ENCODE results near the gene ERGIC1.
"Not testable (repeated sequence)": the region's sequence is repeated elsewhere in the genome, so short reads cannot be mapped to it uniquely, and the experiment has no call there.

The ERGIC1 gene

DNA sequence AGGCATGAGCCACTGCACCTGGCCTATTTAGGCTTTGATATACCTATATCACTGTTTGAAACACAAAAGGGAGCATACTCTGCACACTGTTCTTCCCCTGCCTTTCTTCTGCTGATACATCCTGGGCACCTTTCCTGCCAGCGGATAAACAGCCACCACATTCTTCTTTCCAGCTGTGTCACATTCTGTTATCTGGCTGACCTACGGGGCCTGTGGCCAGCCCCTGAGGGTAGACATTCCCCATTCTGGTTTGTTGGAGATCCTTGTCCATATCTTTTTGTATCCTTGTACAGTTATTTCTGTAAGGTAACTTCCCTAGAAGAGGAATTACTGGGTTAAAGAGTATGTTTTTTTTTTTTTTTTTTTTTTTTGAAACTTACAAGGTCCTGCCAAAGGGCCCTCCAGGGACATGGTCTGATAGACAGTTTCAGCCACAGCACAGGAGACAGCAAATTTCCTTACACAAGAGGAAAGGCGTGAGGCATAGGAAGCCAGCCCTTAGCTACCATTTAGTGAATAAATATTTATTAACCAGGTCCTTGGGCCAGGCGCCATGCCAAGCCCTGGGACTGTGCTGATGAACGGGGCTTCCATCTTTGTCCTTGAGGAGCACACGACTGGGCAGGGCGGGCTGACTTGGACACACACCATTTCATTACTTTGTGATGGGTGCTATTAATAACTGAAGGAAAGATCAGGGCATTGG, 57.8 kb downstream of the ERGIC1 start:
- no peak for DNase-seq (ENCODE audit: low read depth)

GRCh38 chr5:172892713-172893112, 58.7 kb downstream of the ERGIC1 start:
- DNase-seq (ENCODE audit: low read depth) = no peak
- H3K4me3 ChIP-seq (ENCODE audit: low read length) = no peak overlapping the region

More for the DNA sequence above, 57.8 kb downstream of the ERGIC1 start:
- H3K4me3 ChIP-seq (ENCODE audit: low read length) = no peak overlapping the region
- TF ChIP-seq, protein P1, sequence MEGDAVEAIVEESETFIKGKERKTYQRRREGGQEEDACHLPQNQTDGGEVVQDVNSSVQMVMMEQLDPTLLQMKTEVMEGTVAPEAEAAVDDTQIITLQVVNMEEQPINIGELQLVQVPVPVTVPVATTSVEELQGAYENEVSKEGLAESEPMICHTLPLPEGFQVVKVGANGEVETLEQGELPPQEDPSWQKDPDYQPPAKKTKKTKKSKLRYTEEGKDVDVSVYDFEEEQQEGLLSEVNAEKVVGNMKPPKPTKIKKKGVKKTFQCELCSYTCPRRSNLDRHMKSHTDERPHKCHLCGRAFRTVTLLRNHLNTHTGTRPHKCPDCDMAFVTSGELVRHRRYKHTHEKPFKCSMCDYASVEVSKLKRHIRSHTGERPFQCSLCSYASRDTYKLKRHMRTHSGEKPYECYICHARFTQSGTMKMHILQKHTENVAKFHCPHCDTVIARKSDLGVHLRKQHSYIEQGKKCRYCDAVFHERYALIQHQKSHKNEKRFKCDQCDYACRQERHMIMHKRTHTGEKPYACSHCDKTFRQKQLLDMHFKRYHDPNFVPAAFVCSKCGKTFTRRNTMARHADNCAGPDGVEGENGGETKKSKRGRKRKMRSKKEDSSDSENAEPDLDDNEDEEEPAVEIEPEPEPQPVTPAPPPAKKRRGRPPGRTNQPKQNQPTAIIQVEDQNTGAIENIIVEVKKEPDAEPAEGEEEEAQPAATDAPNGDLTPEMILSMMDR (IDR thresholded peaks at IDR 0.05; ENCODE audit: insufficient read depth, low read depth, low read length, missing control alignments) = no peak

GRCh38 chr5:172894767-172895388, 60.8 kb downstream of the ERGIC1 start:
- no peak overlapping the region for H3K4me3 ChIP-seq (ENCODE audit: low read length)
- no peak for DNase-seq (ENCODE audit: low read depth)
- TF ChIP-seq, protein P1 (IDR thresholded peaks at IDR 0.05; ENCODE audit: insufficient read depth, low read depth, low read length, missing control alignments) = no peak

More at GRCh38 chr5:172892713-172893112, 58.7 kb downstream of the ERGIC1 start:
- TF ChIP-seq, protein P1 (IDR thresholded peaks at IDR 0.05; ENCODE audit: insufficient read depth, low read depth, low read length, missing control alignments) = no peak

- DNase-seq (ENCODE audit: low read depth) = no peak
Measured at GRCh38 chr5:172895549-172895948, 61.5 kb downstream of the ERGIC1 start.

GRCh38 chr5:172896465-172896864, 62.4 kb downstream of the ERGIC1 start:
- no peak overlapping the region for H3K4me3 ChIP-seq (ENCODE audit: low read length)
- DNase-seq (ENCODE audit: low read depth) = no peak
- TF ChIP-seq, protein P1 (IDR thresholded peaks at IDR 0.05; ENCODE audit: insufficient read depth, low read depth, low read length, missing control alignments) = no peak

More at GRCh38 chr5:172895549-172895948, 61.5 kb downstream of the ERGIC1 start:
- H3K4me3 ChIP-seq (ENCODE audit: low read length) = no peak overlapping the region
- TF ChIP-seq, protein P1 (IDR thresholded peaks at IDR 0.05; ENCODE audit: insufficient read depth, low read depth, low read length, missing control alignments) = no peak

GRCh38 chr5:172897067-172897466, 63.0 kb downstream of the ERGIC1 start:
- not testable (repeated sequence) for DNase-seq (ENCODE audit: low read depth); H3K4me3 ChIP-seq (ENCODE audit: low read length)

DNA sequence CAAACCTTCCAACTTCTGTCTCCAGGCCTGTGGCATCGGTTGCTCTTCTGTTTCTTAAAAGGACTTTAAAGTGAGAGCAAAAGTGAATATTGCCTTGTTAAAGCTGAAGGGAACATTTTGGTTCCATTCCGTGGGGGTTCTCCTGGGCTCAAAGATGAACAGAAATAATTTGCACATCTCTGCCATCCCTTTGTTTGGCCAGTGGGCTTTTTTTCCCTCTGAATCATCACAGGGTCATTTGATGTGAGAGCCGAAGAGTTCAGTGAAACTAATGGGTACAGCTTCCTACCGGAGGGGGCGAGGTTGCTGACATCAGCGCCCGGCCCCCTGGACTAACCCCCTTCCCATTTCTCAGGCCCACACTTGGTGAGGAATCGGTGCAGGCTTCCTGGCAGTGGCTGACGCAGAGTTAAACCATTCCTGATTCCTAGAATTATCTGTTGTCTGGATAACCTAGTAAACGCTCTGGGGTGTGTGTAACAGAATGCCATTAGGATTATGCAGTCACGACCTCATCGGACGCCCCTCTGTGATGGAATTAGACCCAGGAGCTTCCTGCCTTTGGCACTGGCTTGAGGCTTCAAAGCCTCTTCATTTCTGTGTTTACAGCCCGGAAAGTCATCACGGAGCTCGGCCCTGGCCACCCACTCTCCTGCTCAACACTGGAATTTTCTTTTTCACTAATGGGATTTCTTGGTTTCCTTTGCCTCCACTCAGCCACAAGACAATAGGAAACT, 63.6 kb downstream of the ERGIC1 start:
- TF ChIP-seq, protein P1 (IDR thresholded peaks at IDR 0.05; ENCODE audit: insufficient read depth, low read depth, low read length, missing control alignments) = no peak
- H3K4me3 ChIP-seq (ENCODE audit: low read length) = no peak overlapping the region
- no peak for DNase-seq (ENCODE audit: low read depth)

Measured in epithelial cell of esophagus (primary cell).